ENCODE data around the gene AP1G1. TPM values are rescaled to one million over a fixed set of nuclear protein-coding genes. Genes with fewer than 3 reads are reported as not detected.

The AP1G1 gene
- total RNA-seq, 1 experiment from 2014 or later = 79.2 TPM

DNA sequence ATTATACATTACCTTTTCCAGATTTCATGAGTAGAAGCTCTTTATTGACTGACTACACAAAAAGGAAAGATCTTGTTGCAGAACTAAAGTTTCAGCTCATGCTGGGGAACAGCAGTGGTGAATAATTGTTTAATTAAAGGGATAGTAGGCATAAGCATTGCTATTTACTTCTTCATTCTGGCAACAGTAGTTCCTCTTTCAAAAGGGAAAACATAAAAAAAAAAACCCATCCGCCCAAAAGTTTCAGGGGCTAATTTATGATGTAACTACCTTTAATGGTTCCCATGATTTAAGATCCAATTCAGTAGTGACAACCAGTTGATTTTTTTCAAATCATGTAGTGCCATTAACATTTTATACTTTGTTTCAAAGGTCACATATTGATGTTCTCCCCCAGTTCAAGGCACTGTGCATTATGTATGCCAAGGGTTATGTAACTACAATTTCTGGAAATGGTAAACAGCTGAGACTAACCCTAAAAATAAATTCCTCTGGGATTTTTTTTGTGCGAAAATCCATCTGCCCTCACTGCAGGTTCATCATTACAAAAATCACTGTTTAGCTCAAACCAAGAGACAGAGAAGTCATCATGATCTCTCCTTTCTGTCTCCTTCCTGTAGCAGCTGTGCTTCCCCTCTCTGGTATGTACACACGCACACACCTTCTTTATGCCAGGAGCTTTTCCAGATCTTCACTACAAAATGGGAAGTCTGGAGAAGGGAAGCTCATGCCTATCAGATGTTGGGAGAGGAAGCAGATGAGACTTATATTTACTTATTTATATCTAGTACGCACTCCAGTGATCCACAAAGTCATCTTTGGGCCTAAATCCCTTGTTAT, 81.9 kb downstream of the AP1G1 start:
- Mint-ChIP-seq H3K4me1 (peaks cover 23 to 31% of the 10 kb centered on the region in 2 experiments), H3K9me3 (no peaks in the 10 kb centered on the region; a peak in 1 of 5 replicates), H3K27me3 (ENCODE audit: low read depth) (peaks cover 20% of the 10 kb centered on the region), H3K4me3 (no peak overlapping the region), H3K36me3 (ENCODE audit: insufficient read depth in 1 of 3, low read depth in 3 of 3) (peaks cover 0 to 12% (median under 1%) of the 10 kb centered on the region in 3 experiments; a peak in 6 of 7 replicates), H3K27ac (no peak overlapping the region)
- no peak overlapping the region for H3K18ac ChIP-seq (ENCODE audit: insufficient read length, low read depth, low read length)
- TF ChIP-seq, protein P1, sequence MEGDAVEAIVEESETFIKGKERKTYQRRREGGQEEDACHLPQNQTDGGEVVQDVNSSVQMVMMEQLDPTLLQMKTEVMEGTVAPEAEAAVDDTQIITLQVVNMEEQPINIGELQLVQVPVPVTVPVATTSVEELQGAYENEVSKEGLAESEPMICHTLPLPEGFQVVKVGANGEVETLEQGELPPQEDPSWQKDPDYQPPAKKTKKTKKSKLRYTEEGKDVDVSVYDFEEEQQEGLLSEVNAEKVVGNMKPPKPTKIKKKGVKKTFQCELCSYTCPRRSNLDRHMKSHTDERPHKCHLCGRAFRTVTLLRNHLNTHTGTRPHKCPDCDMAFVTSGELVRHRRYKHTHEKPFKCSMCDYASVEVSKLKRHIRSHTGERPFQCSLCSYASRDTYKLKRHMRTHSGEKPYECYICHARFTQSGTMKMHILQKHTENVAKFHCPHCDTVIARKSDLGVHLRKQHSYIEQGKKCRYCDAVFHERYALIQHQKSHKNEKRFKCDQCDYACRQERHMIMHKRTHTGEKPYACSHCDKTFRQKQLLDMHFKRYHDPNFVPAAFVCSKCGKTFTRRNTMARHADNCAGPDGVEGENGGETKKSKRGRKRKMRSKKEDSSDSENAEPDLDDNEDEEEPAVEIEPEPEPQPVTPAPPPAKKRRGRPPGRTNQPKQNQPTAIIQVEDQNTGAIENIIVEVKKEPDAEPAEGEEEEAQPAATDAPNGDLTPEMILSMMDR (conservative IDR thresholded peaks at IDR 0.05) = no peak
- peaks cover 2% of the 10 kb centered on the region; the same call in 1 of the 2 replicates for H3K79me2 ChIP-seq (ENCODE audit: insufficient read depth, low read length)
- no peak overlapping the region for H3K4me2 ChIP-seq (ENCODE audit: insufficient read depth, insufficient read length, low read length)
- peaks cover 3% of the 10 kb centered on the region for H3K23me2 ChIP-seq (ENCODE audit: insufficient read length, low read depth, low read length, poor library complexity, severe bottlenecking)
- no peak overlapping the region for H3T11ph ChIP-seq (ENCODE audit: low read length)
- H3K4ac ChIP-seq (ENCODE audit: low read depth, low read length) = no peak overlapping the region
- H2BK12ac ChIP-seq (ENCODE audit: insufficient read length, low read depth, low read length) = no peak overlapping the region
- H4K91ac ChIP-seq (ENCODE audit: insufficient read length, low read depth, low read length) = no peak overlapping the region
- no peak overlapping the region for H3K56ac ChIP-seq (ENCODE audit: insufficient read length, low read depth, low read length)
- H2AK5ac ChIP-seq (ENCODE audit: insufficient read length, low read length) = no peak overlapping the region
- whole genome bisulfite sequencing (ENCODE audit: extremely low coverage, insufficient read length, low lambda C conversion rate) = no CpG with 5 or more reads among the region's 4 CpGs
- H2AFZ ChIP-seq (ENCODE audit: low read length) = no peak overlapping the region
- H2BK5ac ChIP-seq (ENCODE audit: insufficient read length, low read length) = no peak overlapping the region
- no peak overlapping the region for H3K27ac ChIP-seq (ENCODE audit: insufficient read length, low read depth, low read length)
- no peak overlapping the region for H3K14ac ChIP-seq (ENCODE audit: insufficient read depth, low read length)
- H4K8ac ChIP-seq (replicated peaks; ENCODE audit: insufficient read length, low read depth, low read length) = no peak overlapping the region
- no peak overlapping the region for H3K23ac ChIP-seq (ENCODE audit: insufficient read length, low read depth, low read length)
- no peak overlapping the region for H2BK15ac ChIP-seq (ENCODE audit: low read depth, low read length)
- H3K79me1 ChIP-seq (ENCODE audit: insufficient read depth, low read depth, low read length, poor library complexity, severe bottlenecking) = peaks cover 3% of the 10 kb centered on the region
- no peaks in the 10 kb centered on the region for H3K27me3 ChIP-seq (ENCODE audit: insufficient read depth, low read length)
- DNase-seq = no peak
- H2BK20ac ChIP-seq (ENCODE audit: low read depth, low read length, poor library complexity, severe bottlenecking) = no peak overlapping the region
- no peak overlapping the region for H3K9ac ChIP-seq (ENCODE audit: extremely low read depth, insufficient read length, low read length)
- no peak overlapping the region for H4K5ac ChIP-seq (ENCODE audit: insufficient read length, low read depth, low read length)
- no peaks in the 10 kb centered on the region; the same call in 1 of the 2 replicates for H3K4me1 ChIP-seq (ENCODE audit: insufficient read depth, low read length)
- no peak overlapping the region for H2BK120ac ChIP-seq (ENCODE audit: low read depth, low read length, poor library complexity, severe bottlenecking)
- H3K9me3 ChIP-seq (ENCODE audit: control insufficient read depth, low read depth, low read length) = no peaks in the 10 kb centered on the region
- H4K20me1 ChIP-seq (ENCODE audit: control insufficient read depth, insufficient read depth, insufficient read length) = no peaks in the 10 kb centered on the region

All from H9 (cell line).